ENCODE data around the gene WSB2.

Gene WSB2

DNA sequence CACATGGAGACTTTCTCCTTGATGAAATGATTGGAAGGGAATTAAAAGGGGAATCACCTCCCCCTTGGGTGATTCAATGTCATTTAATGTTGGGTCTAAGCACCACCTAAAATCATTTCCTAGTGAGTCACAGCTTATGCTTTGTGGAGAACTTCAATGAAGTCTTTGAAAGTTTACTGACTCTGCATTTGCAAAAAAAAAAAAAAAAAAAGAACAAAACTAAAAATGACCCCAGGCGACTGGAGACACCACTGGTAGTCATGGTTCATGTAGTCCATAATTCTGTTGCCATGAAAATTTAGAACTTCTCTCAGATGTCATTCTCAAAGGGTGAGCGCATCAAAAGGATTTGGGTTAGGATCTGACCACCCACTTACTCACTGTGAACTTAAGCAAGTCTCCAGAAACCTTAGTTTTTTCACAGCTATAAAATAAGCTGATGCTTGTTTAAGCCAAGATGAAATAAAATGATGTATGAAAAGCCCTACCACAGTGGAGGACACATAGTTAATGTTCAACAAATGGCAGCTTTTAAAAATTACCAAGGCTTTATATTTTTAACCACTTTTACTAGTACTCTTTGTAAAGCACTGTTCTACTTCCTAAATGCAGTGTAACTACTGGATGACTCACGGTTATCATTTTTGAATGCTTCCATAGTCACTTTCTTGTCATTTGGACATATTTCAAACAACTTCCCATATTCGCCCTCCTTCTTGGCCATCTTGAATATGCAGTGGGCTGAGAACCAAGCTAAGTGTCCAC, 74.1 kb downstream of the WSB2 start:
- TF ChIP-seq CTCF (IDR thresholded peaks at IDR 0.05; ENCODE audit: insufficient read depth, missing control alignments): no peak
- no peak for DNase-seq (ENCODE audit: insufficient read length, low spot score)
- FAIRE-seq: no peak

- no peak for FAIRE-seq
- DNase-seq (ENCODE audit: insufficient read length, low spot score): no peak
- no peak for TF ChIP-seq CTCF (IDR thresholded peaks at IDR 0.05; ENCODE audit: insufficient read depth, missing control alignments)
Measured at GRCh38 chr12:117985182-117985581, 75.8 kb downstream of the WSB2 start.
